Ovary (tissue), 3 donors: ENCODE results near the gene CCDC57.

Experiments
- CTCF ChIP-seq, 3 donors: fragments of 450-650 bp in 2 of 3; fragments of 200-600 bp in 1 of 3; IDR thresholded peaks; one replicate each; pipeline versions ENCODE4 v1.5.1 to v1.8.0; 2016 to 2022; ENCODE audit warnings: antibody characterized with exemption in 3 of 3, mild to moderate bottlenecking in 1 of 3
- EP300 ChIP-seq: sonication (generic); formaldehyde crosslinking; IDR thresholded peaks from one replicate; pipeline ENCODE4 v1.6.1; 2017; ENCODE audit warnings: antibody characterized with exemption
- POLR2A ChIP-seq: fragments of 450-650 bp; IDR thresholded peaks from one replicate; pipeline ENCODE4 v1.6.1; 2017; ENCODE audit warnings: antibody characterized with exemption, mild to moderate bottlenecking, moderate library complexity
- donor health status: DM: no; HTN: no; CAD: no.

- TF ChIP-seq CTCF (IDR thresholded peaks at IDR 0.05): no peak
- no peak for TF ChIP-seq POLR2A
- TF ChIP-seq EP300: no peak
Measured at GRCh38 chr17:82157046-82158035, 55.3 kb downstream of the CCDC57 start.
